Peyer's patch (tissue), 4 donors: Measurements from ENCODE around the gene SH3RF1.

Experiments used
- POLR2A ChIP-seq, 2 donors: fragments of 450-650 bp; IDR thresholded peaks; one replicate each; pipeline ENCODE4 v1.5.1; 2017; ENCODE audit warnings: antibody characterized with exemption in 2 of 2, mild to moderate bottlenecking in 2 of 2, moderate library complexity in 2 of 2
- TF ChIP-seq, protein P1 (sequence below), 6 experiments: fragments of 450-650 bp in 4 of 6; fragments of 200-600 bp in 2 of 6; sonication (generic) in 1 of 6; IDR thresholded peaks; one replicate each; pipeline ENCODE4 v1.5.1; 2017 to 2019; ENCODE audit warnings: antibody characterized with exemption in 6 of 6, mild to moderate bottlenecking in 3 of 6, moderate library complexity in 1 of 6

DNA sequence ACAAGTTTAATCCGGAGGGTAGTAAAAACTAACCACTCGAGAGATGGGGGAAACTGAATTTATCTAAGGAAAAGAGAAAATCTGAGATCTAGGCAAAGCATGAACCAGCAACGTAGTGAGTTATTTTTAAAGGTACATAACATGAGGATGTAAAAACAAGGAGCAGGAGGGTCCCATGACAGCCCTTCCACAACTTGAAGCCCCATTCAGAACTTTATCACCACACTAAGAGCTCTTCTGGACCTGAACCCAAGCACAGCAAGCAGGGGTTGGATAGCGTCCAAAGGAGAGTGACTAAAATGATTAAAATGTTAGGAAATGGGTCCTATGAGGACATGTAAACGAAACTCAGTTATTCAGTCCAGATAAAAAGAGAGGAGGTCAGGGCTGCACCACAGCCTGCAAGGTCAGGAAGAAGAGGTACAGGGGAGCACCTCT lies 16.2 kb downstream of the SH3RF1 start:
- no peak for TF ChIP-seq POLR2A (IDR thresholded peaks at IDR 0.05)
- TF ChIP-seq, protein P1, sequence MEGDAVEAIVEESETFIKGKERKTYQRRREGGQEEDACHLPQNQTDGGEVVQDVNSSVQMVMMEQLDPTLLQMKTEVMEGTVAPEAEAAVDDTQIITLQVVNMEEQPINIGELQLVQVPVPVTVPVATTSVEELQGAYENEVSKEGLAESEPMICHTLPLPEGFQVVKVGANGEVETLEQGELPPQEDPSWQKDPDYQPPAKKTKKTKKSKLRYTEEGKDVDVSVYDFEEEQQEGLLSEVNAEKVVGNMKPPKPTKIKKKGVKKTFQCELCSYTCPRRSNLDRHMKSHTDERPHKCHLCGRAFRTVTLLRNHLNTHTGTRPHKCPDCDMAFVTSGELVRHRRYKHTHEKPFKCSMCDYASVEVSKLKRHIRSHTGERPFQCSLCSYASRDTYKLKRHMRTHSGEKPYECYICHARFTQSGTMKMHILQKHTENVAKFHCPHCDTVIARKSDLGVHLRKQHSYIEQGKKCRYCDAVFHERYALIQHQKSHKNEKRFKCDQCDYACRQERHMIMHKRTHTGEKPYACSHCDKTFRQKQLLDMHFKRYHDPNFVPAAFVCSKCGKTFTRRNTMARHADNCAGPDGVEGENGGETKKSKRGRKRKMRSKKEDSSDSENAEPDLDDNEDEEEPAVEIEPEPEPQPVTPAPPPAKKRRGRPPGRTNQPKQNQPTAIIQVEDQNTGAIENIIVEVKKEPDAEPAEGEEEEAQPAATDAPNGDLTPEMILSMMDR (IDR thresholded peaks at IDR 0.05), result no peak
